ENCODE results near the gene RXRB. TPM values are rescaled to one million over a fixed set of nuclear protein-coding genes. Genes with fewer than 3 reads are reported as not detected.

Gene RXRB
- total and polyA plus RNA-seq, 2 of the 8 experiments (the other 6 are each of a cell fraction or from before 2014, with no cell fraction given), result 13.0 to 18.1 TPM

DNA sequence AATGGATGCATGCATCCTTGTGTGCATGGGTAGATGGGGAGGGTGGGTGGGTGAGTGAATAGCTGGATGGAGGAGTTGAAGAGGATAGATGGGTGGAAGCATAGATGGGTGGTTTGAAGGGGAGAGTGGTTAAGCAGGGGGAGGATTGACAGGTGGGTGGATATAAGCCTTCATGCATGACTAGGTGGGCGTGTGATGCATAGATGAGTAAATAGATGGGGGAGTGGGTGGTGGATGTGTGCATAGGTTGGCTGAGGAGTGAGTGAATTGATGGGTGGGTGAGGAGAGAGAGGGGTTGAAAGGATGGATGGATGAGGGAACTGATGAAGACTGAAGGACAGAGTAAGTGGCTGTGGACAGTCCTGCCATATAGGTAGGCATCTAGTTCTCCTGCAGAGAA, 12.7 kb downstream of the RXRB start:
- no peak overlapping the region for H3K4ac ChIP-seq (replicated peaks; ENCODE audit: insufficient read length, low read depth, low read length)
- 86% methylated on average over 1 of the region's 1 CpG; no CpG with 5 or more reads in 1 of the 2 experiments for WGBS, 2 experiments (ENCODE audit: extremely low coverage in 1 of 2, insufficient coverage in 1 of 2, insufficient read length in 1 of 2, insufficient replicate concordance in 2 of 2, low coverage in 1 of 2, low lambda C conversion rate in 2 of 2, missing lambda C conversion rate in 1 of 2)
- no peak overlapping the region for H4K91ac ChIP-seq (replicated peaks; ENCODE audit: insufficient read length, low read length)
- H3K4me1 ChIP-seq (replicated peaks in 1 of 4; ENCODE audit: control insufficient read depth in 3 of 4, insufficient read depth in 4 of 4, low read length in 3 of 4), result peaks cover 0 to 13% (median 10%) of the 10 kb centered on the region in 4 experiments; a peak in 6 of 7 replicates
- H3K18ac ChIP-seq (ENCODE audit: extremely low read depth, low read length), result no peak overlapping the region
- H3K9me3 ChIP-seq (ENCODE audit: insufficient read depth in 2 of 2, low read depth in 1 of 2, low read length in 1 of 2), result no peaks in the 10 kb centered on the region
- DNase-seq (ENCODE audit: low read depth in 1 of 2, low spot score in 2 of 2) (no peak), FAIRE-seq (no peak)
- no peak overlapping the region for H3K4me3 ChIP-seq (ENCODE audit: extremely low read depth in 1 of 4, insufficient read depth in 2 of 4, low read depth in 3 of 4, low read length in 4 of 4)
- H3K79me1 ChIP-seq (ENCODE audit: low read depth, low read length), result no peaks in the 10 kb centered on the region
- H2BK20ac ChIP-seq (ENCODE audit: low read length), result no peak overlapping the region
- no peak overlapping the region for H4K5ac ChIP-seq (ENCODE audit: insufficient read length, low read depth, low read length)
- H4K20me1 ChIP-seq (replicated peaks in 1 of 2; ENCODE audit: control insufficient read depth in 1 of 2, insufficient read depth in 2 of 2, low read length in 2 of 2), result no peaks in the 10 kb centered on the region
- ChIA-PET POLR2A (ENCODE audit: partially characterized antibody) (no interaction called here), CTCF (ENCODE audit: partially characterized antibody) (no interaction called here)
- H2BK5ac ChIP-seq (ENCODE audit: low read depth, low read length), result no peak overlapping the region
- H2BK120ac ChIP-seq (replicated peaks; ENCODE audit: low read depth, low read length), result no peak overlapping the region
- H2AK5ac ChIP-seq (ENCODE audit: low read depth, low read length), result no peak overlapping the region
- H2BK15ac ChIP-seq (ENCODE audit: low read length), result no peak overlapping the region
- TF ChIP-seq, protein P1, sequence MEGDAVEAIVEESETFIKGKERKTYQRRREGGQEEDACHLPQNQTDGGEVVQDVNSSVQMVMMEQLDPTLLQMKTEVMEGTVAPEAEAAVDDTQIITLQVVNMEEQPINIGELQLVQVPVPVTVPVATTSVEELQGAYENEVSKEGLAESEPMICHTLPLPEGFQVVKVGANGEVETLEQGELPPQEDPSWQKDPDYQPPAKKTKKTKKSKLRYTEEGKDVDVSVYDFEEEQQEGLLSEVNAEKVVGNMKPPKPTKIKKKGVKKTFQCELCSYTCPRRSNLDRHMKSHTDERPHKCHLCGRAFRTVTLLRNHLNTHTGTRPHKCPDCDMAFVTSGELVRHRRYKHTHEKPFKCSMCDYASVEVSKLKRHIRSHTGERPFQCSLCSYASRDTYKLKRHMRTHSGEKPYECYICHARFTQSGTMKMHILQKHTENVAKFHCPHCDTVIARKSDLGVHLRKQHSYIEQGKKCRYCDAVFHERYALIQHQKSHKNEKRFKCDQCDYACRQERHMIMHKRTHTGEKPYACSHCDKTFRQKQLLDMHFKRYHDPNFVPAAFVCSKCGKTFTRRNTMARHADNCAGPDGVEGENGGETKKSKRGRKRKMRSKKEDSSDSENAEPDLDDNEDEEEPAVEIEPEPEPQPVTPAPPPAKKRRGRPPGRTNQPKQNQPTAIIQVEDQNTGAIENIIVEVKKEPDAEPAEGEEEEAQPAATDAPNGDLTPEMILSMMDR (IDR thresholded peaks at IDR 0.05; ENCODE audit: control extremely low read depth in 1 of 3, insufficient read depth in 1 of 3, low read depth in 1 of 3, low read length in 3 of 3), result no peak
- no peak for TF ChIP-seq HDAC2 (IDR thresholded peaks at IDR 0.05; ENCODE audit: borderline replicate concordance in 1 of 2, low read depth in 2 of 2, low read length in 2 of 2)
- H3K4me2 ChIP-seq (ENCODE audit: insufficient read depth in 1 of 2, low read depth in 2 of 2, low read length in 2 of 2), result no peak overlapping the region
- no peak overlapping the region for H3K56ac ChIP-seq (replicated peaks; ENCODE audit: insufficient read length, low read depth, low read length)
- H3K23ac ChIP-seq (ENCODE audit: insufficient read length), result no peak overlapping the region
- H3K36me3 ChIP-seq (ENCODE audit: control insufficient read depth in 2 of 4, insufficient read depth in 4 of 4, low read length in 3 of 4), result no peaks in the 10 kb centered on the region
- no peak overlapping the region for H3K14ac ChIP-seq (ENCODE audit: insufficient read length)
- H2AFZ ChIP-seq (ENCODE audit: low read length), result no peak overlapping the region
- H3K79me2 ChIP-seq (ENCODE audit: control insufficient read depth in 1 of 2, insufficient read depth in 2 of 2, low read length in 2 of 2), result no peaks in the 10 kb centered on the region
- peaks cover 0 to 16% (median 15%) of the 10 kb centered on the region in 4 experiments; a peak in 6 of 7 replicates for H3K27me3 ChIP-seq (replicated peaks in 1 of 4; ENCODE audit: control insufficient read depth in 3 of 4, extremely low read depth in 1 of 4, insufficient read depth in 3 of 4, low read length in 3 of 4)
- no peak overlapping the region for H4K8ac ChIP-seq (ENCODE audit: extremely low read depth, insufficient read depth, low read length)
- peaks cover 8% of the 10 kb centered on the region; the same call in 1 of the 2 replicates for H3K23me2 ChIP-seq (ENCODE audit: low read depth, low read length)
- no peak overlapping the region for H2BK12ac ChIP-seq (ENCODE audit: low read depth, low read length)
- no peak overlapping the region for H3K9ac ChIP-seq (replicated peaks in 1 of 4; ENCODE audit: extremely low read depth in 1 of 4, low read depth in 3 of 4, low read length in 3 of 4)
- no peak overlapping the region for H3K27ac ChIP-seq (ENCODE audit: low read depth, low read length)

All from H1 (cell line).